GM18498 (cell line): Measurements from ENCODE around the gene SPATS2L.
A peak's percentile ranks its signal among the peaks of the same experiment; 100 is the strongest.

Experiments
- ATAC-seq: cut with Tn5 transposase; IDR thresholded peaks from one replicate; pipeline ENCODE4 v1.9.1; 2021; ENCODE audit warnings: mild to moderate bottlenecking, moderate library complexity; ENCODE audit not compliant: unreplicated experiment

Gene SPATS2L

DNA sequence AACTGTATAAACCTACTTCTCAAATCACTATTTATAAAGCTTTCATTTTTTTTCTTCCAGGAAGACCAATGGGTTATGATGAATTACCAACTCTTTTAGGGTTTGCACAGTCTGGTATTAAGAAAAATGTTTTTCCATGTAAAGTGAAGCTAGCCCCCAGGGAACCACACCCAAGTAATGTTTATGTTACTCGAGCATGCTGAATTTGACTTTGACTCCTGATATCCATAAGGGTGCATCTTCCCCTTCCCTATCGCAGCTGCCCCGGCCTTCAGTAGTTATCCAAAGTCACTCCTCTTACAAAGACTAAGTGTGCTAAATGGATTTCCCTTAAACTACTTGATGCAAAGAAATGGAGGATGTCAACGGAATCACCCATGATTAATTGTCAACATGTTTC lies 181.7 kb downstream of the SPATS2L start:
- no peak for ATAC-seq

DNA sequence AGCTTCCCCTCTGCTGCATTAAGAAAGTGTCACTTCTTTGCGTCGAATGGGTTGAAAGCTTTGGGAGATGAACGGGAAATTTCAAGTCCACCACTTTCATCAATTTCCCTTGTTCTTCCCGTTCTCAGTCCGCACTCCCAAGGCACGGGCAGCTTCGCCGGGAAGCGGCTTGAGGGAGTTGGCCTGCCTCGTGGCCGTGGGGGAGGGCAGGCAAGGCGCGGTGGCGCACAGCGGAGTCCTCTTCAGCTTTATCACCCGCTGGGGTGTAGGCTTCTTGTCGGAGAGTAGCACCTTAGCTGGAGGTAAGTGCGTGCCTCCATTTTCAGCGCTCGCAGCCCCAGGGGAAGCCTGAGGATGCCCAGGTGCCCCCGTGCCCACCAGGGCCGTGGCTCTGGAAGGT lies 183.5 kb downstream of the SPATS2L start:
- no peak for ATAC-seq

DNA sequence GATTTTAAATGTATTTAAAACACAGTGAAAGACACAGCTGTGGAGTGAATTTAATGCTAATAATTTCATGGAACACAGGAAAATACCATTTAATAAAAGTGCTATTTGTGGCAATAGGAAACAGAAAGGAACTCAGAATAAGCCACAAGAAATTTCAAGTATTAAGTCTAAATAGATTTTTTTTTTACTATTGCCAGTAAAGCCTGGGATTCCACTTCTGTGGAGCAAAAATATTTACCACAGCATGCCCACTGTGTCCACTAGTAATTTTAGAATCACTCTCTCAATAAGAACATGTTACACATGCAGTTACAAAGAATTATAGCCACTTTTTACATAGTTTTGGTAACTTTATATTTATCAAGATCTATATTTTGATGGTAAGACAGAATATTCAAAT lies 186.2 kb downstream of the SPATS2L start:
- no peak for ATAC-seq

DNA sequence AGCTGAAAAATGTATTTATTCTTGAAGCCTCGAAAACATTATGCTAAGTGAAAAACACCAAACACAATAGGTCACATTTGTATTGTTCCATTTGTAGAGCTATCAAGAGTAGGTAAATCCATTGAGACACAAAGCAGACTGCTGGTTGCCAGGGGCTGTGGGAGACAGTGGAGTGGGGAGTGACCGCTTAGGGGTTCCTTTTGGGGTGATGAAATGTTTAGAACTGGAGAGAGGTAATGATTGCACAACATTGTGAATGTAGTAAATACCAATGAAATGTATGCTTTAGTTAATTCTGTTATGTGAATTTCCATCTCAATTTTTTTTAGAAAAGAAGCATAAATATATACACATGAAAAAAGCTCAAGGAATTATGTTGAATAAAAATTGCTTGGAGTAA lies 187.6 kb downstream of the SPATS2L start:
- no peak for ATAC-seq

DNA sequence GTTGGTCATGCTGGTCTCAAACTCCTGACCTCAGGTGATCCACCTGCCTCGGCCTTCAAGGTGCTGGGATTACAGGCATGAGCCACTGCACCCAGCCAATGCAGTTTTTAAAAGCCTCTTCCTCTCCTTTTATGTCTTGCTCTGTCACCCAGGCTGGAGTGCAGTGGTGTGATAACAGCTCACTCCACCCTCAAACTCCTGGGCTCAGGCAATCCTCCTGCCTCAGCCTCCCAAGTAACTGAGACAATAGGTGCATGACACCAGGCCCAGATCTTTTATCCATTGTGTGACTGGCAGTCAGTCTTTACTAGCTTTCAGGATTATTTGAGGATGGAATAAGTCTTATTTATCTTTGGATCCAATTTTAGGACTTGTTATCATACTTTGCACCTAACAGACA lies 190.2 kb downstream of the SPATS2L start:
- ATAC-seq, result no peak

DNA sequence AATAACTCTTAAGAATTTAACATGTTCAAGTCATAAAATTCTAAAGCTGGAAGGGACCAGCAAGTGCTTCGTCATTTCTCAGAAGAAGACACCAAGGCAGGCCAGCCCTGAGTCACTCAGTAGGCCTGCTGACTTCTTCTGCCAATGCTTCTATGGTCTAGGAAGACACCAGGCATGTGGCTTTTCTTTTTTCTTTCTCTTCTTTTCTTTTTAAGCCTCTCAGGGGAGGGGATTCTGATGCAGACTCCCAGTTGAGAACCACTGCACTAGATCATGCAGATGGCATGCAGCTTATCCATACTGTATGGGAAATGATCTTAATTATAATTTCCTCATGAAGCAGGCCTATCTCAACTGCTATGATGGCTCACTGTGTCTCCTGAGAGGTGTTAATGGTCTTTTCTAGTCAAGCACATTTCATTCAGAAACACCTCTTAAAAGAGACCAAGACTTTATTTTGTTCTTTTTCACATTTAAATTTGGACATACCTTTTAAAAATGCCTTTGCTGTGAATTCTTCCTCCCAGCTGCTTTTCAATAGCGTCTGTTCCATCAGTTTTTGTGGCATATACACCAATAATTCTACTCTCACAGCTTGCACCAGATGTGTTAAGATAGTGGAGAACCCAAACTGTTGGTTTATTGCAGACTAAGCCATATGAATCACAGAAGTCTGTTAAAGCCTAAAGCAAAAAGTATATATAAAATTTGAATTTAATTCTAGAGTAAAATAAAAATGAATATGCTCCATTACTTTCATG lies 192.1 kb downstream of the SPATS2L start:
- no peak for ATAC-seq

DNA sequence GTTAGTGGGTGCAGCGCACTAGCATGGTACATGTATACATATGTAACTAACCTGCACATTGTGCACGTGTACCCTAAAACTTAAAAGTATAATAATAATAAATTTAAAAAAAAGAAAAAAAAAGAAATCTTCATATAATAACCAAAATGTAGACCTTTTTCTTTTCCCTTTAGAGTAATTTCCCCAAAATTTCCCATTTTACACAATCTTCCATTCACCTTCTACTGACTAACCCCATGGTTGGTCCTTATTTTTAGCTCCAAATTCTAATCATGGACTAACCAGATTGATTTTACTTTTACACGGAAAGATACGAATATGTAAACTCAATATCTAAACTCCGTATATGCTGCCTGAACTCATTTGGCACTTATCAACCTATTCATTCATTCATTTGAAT lies 195.7 kb downstream of the SPATS2L start:
- no peak for ATAC-seq

DNA sequence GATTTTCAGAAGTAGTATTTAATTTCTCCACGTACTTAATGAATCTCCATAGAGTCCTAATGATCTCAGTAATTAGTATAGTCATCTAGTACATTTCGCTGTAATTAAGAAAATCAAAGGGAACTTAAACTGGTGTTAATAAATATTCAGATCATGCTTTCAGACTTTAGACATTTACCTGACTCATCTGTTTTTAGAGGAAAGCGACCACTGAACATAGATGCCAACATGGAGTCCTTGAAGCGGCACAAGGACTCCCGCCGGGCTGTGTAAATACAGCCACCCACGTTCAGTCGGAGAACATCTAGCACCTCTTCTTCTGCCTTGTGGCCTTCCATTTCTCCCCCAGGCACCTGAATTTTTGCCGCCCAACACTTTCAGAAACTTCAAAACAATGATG lies 200.2 kb downstream of the SPATS2L start:
- ATAC-seq, result no peak

DNA sequence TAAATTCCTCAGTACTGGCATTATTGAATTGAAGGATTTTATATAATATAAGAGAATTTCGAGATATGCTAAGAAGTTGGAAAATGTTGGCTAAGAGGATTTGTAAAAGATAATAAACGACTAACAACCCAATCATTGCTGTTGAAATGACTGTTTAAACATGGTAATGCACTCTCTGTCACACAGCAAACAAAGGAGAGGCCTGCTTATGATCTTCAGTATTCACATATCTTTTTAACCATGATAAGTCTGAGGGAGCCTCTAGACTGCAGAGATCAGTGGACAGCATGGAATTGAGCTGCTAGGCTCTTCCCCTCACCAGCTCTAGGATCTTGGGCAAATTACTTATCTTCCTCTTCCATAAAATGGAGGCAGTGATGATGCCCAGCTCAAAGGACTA lies 200.7 kb downstream of the SPATS2L start:
- no peak for ATAC-seq

DNA sequence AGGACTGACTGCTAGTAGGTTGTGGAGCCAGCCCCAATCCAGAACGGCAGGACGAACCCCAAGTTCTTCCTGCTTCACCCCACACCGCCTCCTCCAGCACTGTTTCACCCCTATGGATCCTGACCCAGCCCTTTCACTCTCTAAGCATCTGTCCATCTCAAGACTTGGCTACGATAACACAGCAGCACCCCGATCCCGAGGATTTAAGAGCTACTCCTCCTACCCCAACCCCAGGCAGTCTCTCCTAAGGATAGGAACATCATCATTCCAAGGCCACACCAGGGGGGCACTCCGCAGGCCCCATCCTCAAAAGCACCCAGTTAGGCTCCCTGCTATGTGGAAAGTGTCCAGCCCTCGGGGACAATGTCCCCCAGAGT lies 202.7 kb downstream of the SPATS2L start:
- peak; percentile 1 for ATAC-seq

DNA sequence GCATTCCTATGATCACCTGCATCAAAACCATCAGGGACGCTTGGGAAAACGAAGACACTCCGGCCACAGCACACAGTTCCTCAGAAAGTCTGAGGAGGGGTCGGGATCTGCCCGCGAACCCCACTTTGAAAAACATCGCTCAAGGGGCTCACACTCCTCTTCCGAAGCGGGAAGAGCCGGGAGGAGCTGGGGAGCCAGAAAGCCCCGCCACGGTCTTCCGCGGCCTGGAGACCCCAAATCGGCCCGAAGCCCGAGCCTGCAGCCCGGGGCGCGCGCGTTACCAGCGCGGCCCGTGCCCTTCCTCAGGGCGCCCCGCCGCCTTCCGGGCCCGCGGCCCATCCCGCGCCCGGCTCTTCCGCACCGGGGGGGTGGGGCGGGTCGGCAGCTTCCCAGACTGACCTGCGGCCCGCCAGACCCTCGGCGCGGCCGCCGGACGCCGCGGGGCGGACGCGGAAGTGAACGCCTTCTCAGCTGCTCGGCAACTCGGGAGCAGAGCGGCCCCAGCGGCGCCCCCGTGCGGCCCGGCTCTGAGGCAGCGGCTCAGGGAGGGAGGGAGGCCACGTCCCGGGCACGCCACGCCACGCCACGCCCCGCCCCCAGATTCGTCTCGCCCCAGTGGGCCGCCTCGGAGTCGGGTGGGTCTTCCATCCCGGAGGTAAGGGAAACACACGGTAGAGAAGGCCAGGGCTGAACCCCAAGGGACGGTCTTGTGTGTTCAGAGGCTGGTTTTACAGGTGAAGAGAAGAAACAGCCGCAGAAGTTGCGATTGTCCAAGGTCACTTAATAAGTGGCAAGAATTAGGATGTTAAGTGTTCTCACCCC lies 203.3 kb downstream of the SPATS2L start, which contains the start of gene KCTD18:
KCTD18 (minus strand) TSS at position 457 of the 822 bp plus-strand sequence. CDS start 3,052 bp downstream, outside the sequence.
- peak; percentile 99 for ATAC-seq

DNA sequence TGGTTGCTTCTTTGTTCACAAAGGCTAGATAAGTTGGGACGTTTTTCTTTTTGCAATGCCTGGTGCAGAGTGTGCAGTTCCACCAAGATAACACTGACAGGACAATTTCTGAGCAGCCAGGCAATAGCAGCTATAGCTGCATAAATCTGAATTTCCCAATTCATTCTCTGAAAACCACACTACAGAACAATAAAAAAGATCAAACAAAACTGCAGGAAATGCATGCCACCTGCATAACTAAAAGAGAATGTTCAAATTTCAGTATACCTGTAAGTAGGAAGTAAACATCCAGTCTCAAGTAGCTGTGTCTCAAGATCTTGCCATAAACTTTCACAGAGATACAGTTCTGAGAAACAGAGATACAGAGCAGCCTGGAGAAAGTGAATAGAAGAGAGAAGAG lies 208.7 kb downstream of the SPATS2L start:
- no peak for ATAC-seq

DNA sequence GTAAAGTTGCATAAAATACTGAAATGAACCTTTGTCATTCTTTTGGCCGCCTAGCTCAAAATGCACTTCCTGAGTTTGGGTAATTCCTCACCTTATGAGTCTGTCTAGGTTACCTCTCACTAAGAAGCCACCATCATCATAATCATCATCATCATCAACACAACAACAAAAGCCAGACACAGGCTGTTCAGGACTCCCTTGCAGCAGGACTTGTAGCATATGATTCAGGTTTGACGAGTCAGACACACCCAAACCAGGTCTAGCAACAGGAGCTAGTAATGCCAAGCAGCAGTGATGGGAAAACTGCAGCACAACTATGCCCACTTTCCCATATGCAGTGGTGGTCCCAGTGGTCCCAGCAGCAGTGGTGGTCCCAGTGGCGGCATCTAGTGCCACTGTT lies 216.7 kb downstream of the SPATS2L start:
- ATAC-seq, result no peak

DNA sequence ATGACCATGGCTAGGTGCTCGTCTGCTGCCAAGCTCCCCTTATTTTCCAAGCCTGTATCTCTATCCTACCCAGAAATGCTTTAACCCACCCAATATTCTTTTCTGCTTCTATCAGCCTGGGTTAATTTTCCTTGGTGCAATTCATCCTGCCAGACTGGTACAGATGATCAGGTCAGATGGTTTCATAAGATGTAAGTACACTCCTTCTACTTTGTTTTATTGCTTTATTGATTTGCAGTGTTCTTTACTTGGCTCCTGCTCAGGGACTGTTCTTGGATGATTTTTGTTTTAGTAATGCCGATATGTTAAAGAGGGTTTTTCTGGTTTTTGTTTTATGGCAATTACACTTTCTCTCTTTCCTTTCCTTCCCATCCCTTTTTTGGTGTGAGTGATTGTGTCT lies 217.1 kb downstream of the SPATS2L start:
- no peak for ATAC-seq

DNA sequence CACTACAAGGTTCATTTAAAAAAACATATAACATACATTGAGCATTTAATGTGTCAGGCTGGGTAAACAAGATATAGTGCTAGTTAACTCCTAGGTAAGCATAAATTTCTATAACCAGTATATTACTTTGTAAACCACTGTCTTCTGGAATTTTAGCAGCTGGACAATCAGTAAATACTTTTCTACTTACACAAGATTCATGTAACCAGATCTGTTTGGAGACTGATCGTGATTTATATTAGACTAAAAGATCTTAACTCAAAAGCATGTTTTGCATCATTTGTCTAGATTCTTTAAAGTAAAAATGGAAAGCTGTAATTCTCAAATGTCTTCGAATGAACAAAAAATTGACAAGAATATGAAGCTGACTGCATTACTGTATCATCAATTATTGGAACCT lies 218.6 kb downstream of the SPATS2L start:
- ATAC-seq, result no peak

DNA sequence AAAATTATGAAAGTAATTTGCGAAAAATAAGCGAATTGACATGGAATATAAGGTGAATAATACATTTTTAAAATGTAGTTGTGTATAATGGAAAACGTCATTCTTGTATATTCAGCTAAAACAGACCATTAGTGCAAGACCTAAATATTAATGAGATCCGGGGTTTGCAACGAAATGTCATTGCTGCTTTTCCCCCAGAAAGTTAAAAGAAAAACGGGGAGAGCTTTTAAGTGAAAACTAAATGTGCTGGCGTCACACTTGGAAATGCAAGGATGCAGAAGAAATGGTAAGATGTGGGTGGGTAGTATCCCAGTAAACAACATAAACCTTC lies 219.0 kb downstream of the SPATS2L start:
- ATAC-seq, result no peak

DNA sequence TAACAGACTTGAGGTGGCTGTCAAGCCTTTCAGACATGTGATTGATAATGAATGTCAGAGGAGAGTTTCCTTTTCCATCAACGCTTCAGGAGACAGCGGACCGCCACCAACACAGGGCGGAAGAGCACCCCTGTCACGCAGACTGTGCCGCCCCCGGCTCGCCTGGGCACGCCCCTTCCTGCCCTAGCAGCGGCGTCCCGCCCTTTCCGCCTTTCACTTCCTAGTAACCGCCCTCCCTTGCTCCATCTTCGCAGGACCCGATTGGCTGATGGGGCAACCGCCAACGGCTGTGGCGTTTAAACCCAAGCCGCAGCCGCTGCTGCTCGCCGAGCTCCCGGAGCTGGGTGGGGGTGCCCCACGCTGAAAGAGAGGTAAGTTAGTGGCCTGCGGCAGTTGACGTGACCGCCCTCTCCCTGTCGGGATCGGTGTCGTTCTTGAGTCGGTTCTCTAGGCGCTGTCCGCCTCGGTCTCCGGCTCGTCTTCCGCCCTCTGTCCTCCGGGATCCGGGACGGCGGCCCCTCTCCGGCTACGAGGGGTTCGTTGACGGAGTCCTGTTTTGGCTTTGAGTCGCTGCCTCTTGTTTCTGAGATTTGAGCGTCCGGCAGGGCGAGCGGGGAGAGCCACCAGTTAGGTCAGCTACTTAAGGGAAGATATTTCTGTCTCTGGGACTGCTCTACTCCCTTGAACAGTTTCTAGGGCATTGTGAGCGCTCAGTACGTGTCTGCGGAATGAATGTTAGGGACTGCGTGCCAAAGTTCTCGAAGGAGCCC lies 219.6 kb downstream of the SPATS2L start, which contains the start of gene SGO2:
SGO2 (plus strand) TSS at position 326 of the 770 bp plus-strand sequence. CDS start 6,769 bp downstream, outside the sequence.
- ATAC-seq, result peak; percentile 100

DNA sequence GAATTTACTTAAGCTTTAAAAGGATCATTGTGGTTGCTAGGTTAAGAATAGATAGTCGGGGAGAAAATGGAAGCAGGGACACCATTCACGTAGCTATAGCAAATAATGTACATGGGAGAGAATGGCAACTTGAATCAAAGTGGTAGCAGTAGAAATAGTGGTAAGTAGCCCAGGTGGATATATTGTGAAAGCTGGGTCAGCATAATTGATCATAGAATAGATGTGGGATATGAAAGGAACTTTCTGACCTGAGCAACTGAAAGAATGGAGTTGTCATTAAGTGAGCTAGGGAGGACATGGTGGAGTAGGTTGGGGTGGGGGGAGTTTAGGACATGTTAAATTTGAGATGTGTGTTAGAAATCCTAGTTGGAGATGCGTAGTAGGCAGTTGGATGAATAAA lies 221.7 kb downstream of the SPATS2L start:
- ATAC-seq, result no peak
